ENCODE measurements around the gene ARF6. TPM values are rescaled to one million over a fixed set of nuclear protein-coding genes. Genes with fewer than 3 reads are reported as not detected.

Gene ARF6
- total RNA-seq (48.8 and 67.4 TPM in 2 replicates), polyA plus RNA-seq (54.7 and 71.5 TPM in 2 replicates), polyA minus RNA-seq (ENCODE audit: low replicate concordance) (78.8 and 83.3 TPM in 2 replicates)
- 61.5 and 73.6 TPM in 2 replicates for polyA plus RNA-seq (2012)

GRCh38 chr14:49892636-49893308, at the start of gene ARF6:
ARF6 (plus strand) TSS chr14:49893082; CDS start chr14:49893737, 655 bp downstream.
- Histone ChIP-seq H3K27ac (ENCODE audit: insufficient read depth, low read length) (peak within 1 kb of the TSS; percentile 100), H3K79me2 (ENCODE audit: control insufficient read depth, insufficient read depth, low read length) (peaks cover 48% of the 10 kb centered on the region)
- TF ChIP-seq EZH2 (IDR thresholded peaks at IDR 0.05; ENCODE audit: low read length, missing control alignments) (no peak), CTCF (conservative IDR thresholded peaks at IDR 0.05 in 1 of 2, IDR thresholded peaks at IDR 0.05 in 1 of 2; ENCODE audit: low read depth in 1 of 2, low read length in 2 of 2) (no peak)

GRCh38 chr14:49849213-49849847, 43.6 kb upstream of the ARF6 start:
- TF ChIP-seq EZH2 (IDR thresholded peaks at IDR 0.05; ENCODE audit: low read length, missing control alignments) (no peak), CTCF (conservative IDR thresholded peaks at IDR 0.05 in 1 of 2, IDR thresholded peaks at IDR 0.05 in 1 of 2; ENCODE audit: low read depth in 1 of 2, low read length in 2 of 2) (no peak)
- Histone ChIP-seq H3K4me2 (ENCODE audit: extremely low read depth, insufficient read depth, low read length) (no peak overlapping the region), H3K9ac (ENCODE audit: insufficient read depth, low read length) (no peak overlapping the region), H3K36me3 (ENCODE audit: control insufficient read depth, insufficient read depth, low read length) (peaks cover 13% of the 10 kb centered on the region), H3K79me2 (ENCODE audit: control insufficient read depth, insufficient read depth, low read length) (peaks cover 33% of the 10 kb centered on the region), H2AFZ (ENCODE audit: low read length) (no peak overlapping the region), H3K4me1 (ENCODE audit: control insufficient read depth, extremely low read depth, insufficient read depth, low read length) (peaks cover 4% of the 10 kb centered on the region), H3K27me3 (ENCODE audit: control insufficient read depth, insufficient read depth, low read length) (no peaks in the 10 kb centered on the region), H4K20me1 (ENCODE audit: control insufficient read depth, extremely low read depth, insufficient read depth, low read length) (no peaks in the 10 kb centered on the region), H3K4me3 (replicated peaks in 1 of 4; ENCODE audit: control extremely low read depth in 1 of 4, insufficient read depth in 1 of 4, low read depth in 3 of 4, low read length in 4 of 4) (no peak overlapping the region), H3K9me3 (ENCODE audit: control insufficient read depth, insufficient read depth, low read depth, low read length) (no peaks in the 10 kb centered on the region), H3K27ac (ENCODE audit: insufficient read depth, low read length) (no peak overlapping the region)
- DNase-seq (ENCODE audit: low read depth in 2 of 2): no peak

More at GRCh38 chr14:49892636-49893308, at the start of gene ARF6:
- Histone ChIP-seq H3K4me1 (ENCODE audit: control insufficient read depth, extremely low read depth, insufficient read depth, low read length) (peaks cover 8% of the 10 kb centered on the region), H3K9me3 (ENCODE audit: control insufficient read depth, insufficient read depth, low read depth, low read length) (no peaks in the 10 kb centered on the region), H3K36me3 (ENCODE audit: control insufficient read depth, insufficient read depth, low read length) (peaks cover 6% of the 10 kb centered on the region), H3K9ac (ENCODE audit: insufficient read depth, low read length) (peak within 1 kb of the TSS; percentile 97), H4K20me1 (ENCODE audit: control insufficient read depth, extremely low read depth, insufficient read depth, low read length) (peaks cover 2% of the 10 kb centered on the region), H2AFZ (ENCODE audit: low read length) (peak within 1 kb of the TSS; percentile 78), H3K27me3 (ENCODE audit: control insufficient read depth, insufficient read depth, low read length) (no peaks in the 10 kb centered on the region), H3K4me3 (replicated peaks in 1 of 4; ENCODE audit: control extremely low read depth in 1 of 4, insufficient read depth in 1 of 4, low read depth in 3 of 4, low read length in 4 of 4) (peak within 1 kb of the TSS; percentile 73 to 97 (median 94)), H3K4me2 (ENCODE audit: extremely low read depth, insufficient read depth, low read length) (peak within 1 kb of the TSS; percentile 99)
- DNase-seq (ENCODE audit: low read depth in 2 of 2): peak; percentile 96 to 97

- Histone ChIP-seq H3K36me3 (ENCODE audit: control insufficient read depth, insufficient read depth, low read length) (peaks cover 11% of the 10 kb centered on the region), H3K4me2 (ENCODE audit: extremely low read depth, insufficient read depth, low read length) (peak overlapping the region; percentile 99), H3K79me2 (ENCODE audit: control insufficient read depth, insufficient read depth, low read length) (peaks cover 33% of the 10 kb centered on the region), H3K27ac (ENCODE audit: insufficient read depth, low read length) (peak overlapping the region; percentile 99), H3K9me3 (ENCODE audit: control insufficient read depth, insufficient read depth, low read depth, low read length) (no peaks in the 10 kb centered on the region), H3K27me3 (ENCODE audit: control insufficient read depth, insufficient read depth, low read length) (no peaks in the 10 kb centered on the region), H2AFZ (ENCODE audit: low read length) (no peak overlapping the region), H3K4me1 (ENCODE audit: control insufficient read depth, extremely low read depth, insufficient read depth, low read length) (peaks cover 4% of the 10 kb centered on the region), H3K9ac (ENCODE audit: insufficient read depth, low read length) (peak overlapping the region; percentile 93), H3K4me3 (replicated peaks in 1 of 4; ENCODE audit: control extremely low read depth in 1 of 4, insufficient read depth in 1 of 4, low read depth in 3 of 4, low read length in 4 of 4) (peak overlapping the region; percentile 77 to 99 (median 88)), H4K20me1 (ENCODE audit: control insufficient read depth, extremely low read depth, insufficient read depth, low read length) (no peaks in the 10 kb centered on the region)
- no peak for DNase-seq (ENCODE audit: low read depth in 2 of 2)
- no peak for TF ChIP-seq CTCF (conservative IDR thresholded peaks at IDR 0.05 in 1 of 2, IDR thresholded peaks at IDR 0.05 in 1 of 2; ENCODE audit: low read depth in 1 of 2, low read length in 2 of 2)
- no peak for TF ChIP-seq EZH2 (IDR thresholded peaks at IDR 0.05; ENCODE audit: low read length, missing control alignments)
Measured at GRCh38 chr14:49851813-49852212, 41.1 kb upstream of the ARF6 start.
